Stimulated activated CD4-positive, alpha-beta T cell treated with anti-CD3 and anti-CD28 coated beads, Interleukin-1b, Interleukin-23, amount 100 ng/mL, for 4 hours (primary cell): ENCODE results near the gene FMR1NB.

ENCODE experiments used
- DNase-seq, 2 donors: peaks; one replicate each; pipeline ENCODE4 v3.0.0-alpha.2; 2020; ENCODE audit warnings: low read depth in 2 of 2

FMR1NB gene

DNA sequence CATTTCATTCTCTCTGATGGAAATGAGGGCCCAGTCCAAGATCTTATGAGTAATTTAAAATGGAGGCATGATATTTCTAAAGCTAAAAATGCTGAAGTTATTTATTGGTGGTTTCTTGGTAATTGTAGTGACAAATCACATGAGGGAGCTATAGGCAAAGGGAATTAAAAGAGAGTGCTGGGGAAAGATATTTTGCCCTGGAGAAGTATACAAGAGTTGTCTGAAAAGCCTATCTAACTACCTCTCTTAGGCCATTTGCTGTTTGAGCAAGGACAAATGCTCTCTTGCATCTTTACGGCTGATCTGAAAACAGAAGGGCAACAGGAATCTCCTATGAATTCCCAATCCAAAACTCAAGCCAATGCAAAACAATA, 89.4 kb downstream of the FMR1NB start:
- no peak for DNase-seq
